CD14-positive monocyte (primary cell): Measurements from ENCODE around the gene EGF. TPM values are rescaled to one million over a fixed set of nuclear protein-coding genes. Genes with fewer than 3 reads are reported as not detected.
A peak's percentile ranks its signal among the peaks of the same experiment; 100 is the strongest.

Source experiments
- DNase-seq, 3 donors: peaks; one replicate each; pipeline ENCODE4 v3.0.0-alpha.2; 2011 to 2022
- H2AFZ ChIP-seq: 2 replicates; pipeline ENCODE4 v1.6.0; 2012; ENCODE audit warnings: mild to moderate bottlenecking, low read depth, low read length, inconsistent platforms; ENCODE audit not compliant: insufficient read depth, poor library complexity, severe bottlenecking
- H3K27ac ChIP-seq, 2 donors: 1 replicate in 1 of 2; 2 replicates in 1 of 2; pipeline ENCODE4 v1.5.1; 2012 to 2013; ENCODE audit warnings: low read length in 2 of 2, control low read depth in 1 of 2, inconsistent platforms in 1 of 2, low read depth in 1 of 2, mild to moderate bottlenecking in 1 of 2
- H3K27me3 ChIP-seq, 2 donors: one replicate each; pipeline versions ENCODE4 v1.6.0 to v1.6.1; 2011 to 2013; ENCODE audit warnings: low read length in 2 of 2; ENCODE audit not compliant: control insufficient read depth in 2 of 2, insufficient read depth in 2 of 2
- H3K36me3 ChIP-seq, 2 donors: replicated peaks in 1 of 2; 1 replicate in 1 of 2; 2 replicates in 1 of 2; pipeline versions ENCODE4 v1.5.1 to v1.6.1; 2012 to 2013; ENCODE audit warnings: low read length in 2 of 2, control low read depth in 1 of 2, inconsistent platforms in 1 of 2, mild to moderate bottlenecking in 1 of 2; ENCODE audit not compliant: insufficient read depth in 2 of 2, control insufficient read depth in 1 of 2
- H3K4me1 ChIP-seq, 2 donors: 1 replicate in 1 of 2; 2 replicates in 1 of 2; pipeline versions ENCODE4 v1.5.1 to v1.6.1; 2012 to 2013; ENCODE audit warnings: low read length in 2 of 2, control low read depth in 1 of 2, inconsistent platforms in 1 of 2, mild to moderate bottlenecking in 1 of 2, moderate library complexity in 1 of 2; ENCODE audit not compliant: insufficient read depth in 2 of 2, control insufficient read depth in 1 of 2
- H3K4me2 ChIP-seq: replicated peaks from 2 replicates; pipeline ENCODE3; 2012; ENCODE audit warnings: low read length, moderate library complexity, mild to moderate bottlenecking; ENCODE audit not compliant: poor library complexity, severe bottlenecking; ENCODE audit errors: extremely low read depth
- H3K4me3 ChIP-seq, 3 experiments: fragments of 200-600 bp in 1 of 3; sonication (generic) in 1 of 3; replicated peaks in 1 of 3; 1 replicate in 2 of 3; 2 replicates in 1 of 3; pipeline ENCODE4 v1.5.1; 2011 to 2013; ENCODE audit warnings: low read length in 3 of 3, mild to moderate bottlenecking in 3 of 3, control low read depth in 2 of 3, low read depth in 2 of 3, inconsistent platforms in 1 of 3, moderate library complexity in 1 of 3
- H3K79me2 ChIP-seq: 2 replicates; pipeline ENCODE4 v1.6.0; 2012; ENCODE audit warnings: mild to moderate bottlenecking, control low read depth, inconsistent platforms, low read length, moderate library complexity; ENCODE audit not compliant: insufficient read depth
- H3K9ac ChIP-seq: 2 replicates; pipeline ENCODE4 v1.6.0; 2017; ENCODE audit warnings: low read length, mild to moderate bottlenecking; ENCODE audit not compliant: insufficient read depth, poor library complexity, severe bottlenecking
- H3K9me3 ChIP-seq, 2 donors: replicated peaks in 1 of 2; 1 replicate in 1 of 2; 2 replicates in 1 of 2; pipeline versions ENCODE4 v1.5.1 to v1.6.1; 2012 to 2013; ENCODE audit warnings: low read length in 2 of 2, control low read depth in 1 of 2; ENCODE audit not compliant: control insufficient read depth in 1 of 2, insufficient read depth in 1 of 2
- H4K20me1 ChIP-seq: 2 replicates; pipeline ENCODE4 v1.6.0; 2012; ENCODE audit warnings: mild to moderate bottlenecking, low read length, control low read depth, moderate library complexity; ENCODE audit not compliant: insufficient read depth
- H3K27ac Mint-ChIP-seq, 7 donors: one replicate each; pipeline ENCODE4 v1.8.0; 2020; ENCODE audit warnings: mild to moderate bottlenecking in 7 of 7, mixed read lengths in 7 of 7, moderate library complexity in 6 of 7, inconsistent platforms in 2 of 7
- H3K27me3 Mint-ChIP-seq, 3 donors: one replicate each; pipeline ENCODE4 v1.8.0; 2021 to 2022; ENCODE audit warnings: low read depth in 3 of 3, mild to moderate bottlenecking in 3 of 3, mixed read lengths in 3 of 3, moderate library complexity in 3 of 3, inconsistent platforms in 1 of 3
- H3K36me3 Mint-ChIP-seq, 2 donors: one replicate each; pipeline ENCODE4 v1.8.0; 2020; ENCODE audit warnings: mixed read lengths in 2 of 2, inconsistent platforms in 1 of 2, mild to moderate bottlenecking in 1 of 2
- H3K4me1 Mint-ChIP-seq: one replicate; pipeline ENCODE4 v1.8.0; 2020; ENCODE audit warnings: mild to moderate bottlenecking, mixed read lengths
- H3K4me3 Mint-ChIP-seq, 2 donors: one replicate each; pipeline ENCODE4 v1.8.0; 2020; ENCODE audit warnings: mild to moderate bottlenecking in 2 of 2, mixed read lengths in 2 of 2, moderate library complexity in 1 of 2
- H3K9me3 Mint-ChIP-seq, 7 donors: one replicate each; pipeline ENCODE4 v1.8.0; 2020 to 2022; ENCODE audit warnings: mixed read lengths in 7 of 7, mild to moderate bottlenecking in 6 of 7, moderate library complexity in 6 of 7, inconsistent platforms in 2 of 7
- WGBS: methylation state at CpG from one replicate; pipeline ENCODE4 v1.1.5; 2013; ENCODE audit warnings: missing lambda C conversion rate; ENCODE audit not compliant: insufficient coverage; 5-methylcytosine and 5-hydroxymethylcytosine counted together
- intact Hi-C, 2 donors: fragments of 100-400 bp; cut with micrococcal nuclease; formaldehyde crosslinking; loops; one replicate each; pipeline versions ENCODE4 v1.15.0 to v1.15.1; 2023
- polyA plus RNA-seq, 3 donors: library from polyadenylated mRNA; depleted of rRNA in 1 of 3; unstranded in 2 of 3; stranded (reverse) in 1 of 3; fragments of 300-500 nt in 2 of 3; fragments of >200 nt in 1 of 3; fragmentation: Illumina TruSeq in 2 of 3; gene quantifications; 1 replicate in 2 of 3; 2 replicates in 1 of 3; pipeline ENCODE4 v1.2.3, GENCODE V29; 2012 to 2021
- TF ChIP-seq, protein P1 (sequence below): fragments of 200-600 bp; IDR thresholded peaks from one replicate; pipeline ENCODE4 v1.8.0; 2022; ENCODE audit warnings: antibody characterized with exemption, mild to moderate bottlenecking

EGF gene
- polyA plus RNA-seq, 3 donors: 0.17 to 4.8 TPM; not detected in 1

DNA sequence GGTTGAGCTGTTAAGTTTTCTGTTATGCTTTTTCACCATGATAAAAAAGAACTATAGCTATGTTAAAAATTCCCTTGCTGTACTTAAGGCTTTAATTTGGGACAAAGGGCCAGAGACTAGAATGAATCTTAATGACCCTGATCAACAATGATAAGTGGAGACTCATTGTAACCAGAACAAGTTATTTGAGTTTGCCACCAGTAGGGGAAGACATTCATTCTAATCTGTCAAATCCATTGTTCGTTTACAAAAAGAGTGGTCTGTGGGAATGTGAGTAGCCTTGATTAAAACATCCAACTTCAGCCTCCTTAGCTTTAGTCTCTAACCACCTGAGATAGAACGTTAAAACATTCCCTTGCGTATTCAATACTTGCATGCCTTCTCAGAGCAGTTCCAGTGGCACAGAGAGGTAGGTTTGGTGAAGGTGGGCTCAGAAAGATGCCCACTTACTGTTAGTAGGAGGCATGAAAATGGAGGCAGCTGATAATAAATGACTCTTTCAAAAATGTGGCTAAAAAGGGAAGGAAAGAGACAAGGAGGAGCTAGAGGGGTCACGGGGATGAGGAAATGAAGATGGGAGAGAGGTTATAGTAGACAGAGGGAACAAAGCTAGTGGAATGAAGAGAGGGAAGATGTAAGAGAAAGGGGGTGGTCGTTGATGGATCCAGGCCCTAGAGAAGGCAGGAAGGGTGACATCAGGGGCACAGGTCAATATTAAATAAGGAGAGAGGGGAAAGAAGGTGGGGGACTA is 66.2 kb downstream of the EGF start:
- H3K27ac Mint-ChIP-seq: peak overlapping the region in 4 of 7 donors; percentile 12 to 53 (median 28)
- no peak overlapping the region for H3K27ac ChIP-seq
- H2AFZ ChIP-seq: peak overlapping the region; percentile 43
- DNase-seq: peak in 2 of 3 donors; percentile 20
- H3K4me2 ChIP-seq: peak overlapping the region; percentile 4
- H3K9me3 Mint-ChIP-seq: peaks cover 0 to 2% (median 0%) of the 10 kb centered on the region in 7 donors
- H3K27me3 Mint-ChIP-seq: peaks cover 0 to 4% (median 3%) of the 10 kb centered on the region in 3 donors
- H3K4me1 Mint-ChIP-seq: peaks cover 16% of the 10 kb centered on the region
- H3K9me3 ChIP-seq: no peaks in the 10 kb centered on the region
- H4K20me1 ChIP-seq: no peaks in the 10 kb centered on the region
- TF ChIP-seq, protein P1, sequence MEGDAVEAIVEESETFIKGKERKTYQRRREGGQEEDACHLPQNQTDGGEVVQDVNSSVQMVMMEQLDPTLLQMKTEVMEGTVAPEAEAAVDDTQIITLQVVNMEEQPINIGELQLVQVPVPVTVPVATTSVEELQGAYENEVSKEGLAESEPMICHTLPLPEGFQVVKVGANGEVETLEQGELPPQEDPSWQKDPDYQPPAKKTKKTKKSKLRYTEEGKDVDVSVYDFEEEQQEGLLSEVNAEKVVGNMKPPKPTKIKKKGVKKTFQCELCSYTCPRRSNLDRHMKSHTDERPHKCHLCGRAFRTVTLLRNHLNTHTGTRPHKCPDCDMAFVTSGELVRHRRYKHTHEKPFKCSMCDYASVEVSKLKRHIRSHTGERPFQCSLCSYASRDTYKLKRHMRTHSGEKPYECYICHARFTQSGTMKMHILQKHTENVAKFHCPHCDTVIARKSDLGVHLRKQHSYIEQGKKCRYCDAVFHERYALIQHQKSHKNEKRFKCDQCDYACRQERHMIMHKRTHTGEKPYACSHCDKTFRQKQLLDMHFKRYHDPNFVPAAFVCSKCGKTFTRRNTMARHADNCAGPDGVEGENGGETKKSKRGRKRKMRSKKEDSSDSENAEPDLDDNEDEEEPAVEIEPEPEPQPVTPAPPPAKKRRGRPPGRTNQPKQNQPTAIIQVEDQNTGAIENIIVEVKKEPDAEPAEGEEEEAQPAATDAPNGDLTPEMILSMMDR: no peak
- H3K79me2 ChIP-seq: no peaks in the 10 kb centered on the region
- H3K4me1 ChIP-seq: peaks cover 13 to 17% of the 10 kb centered on the region in 2 donors
- peak overlapping the region in 1 of 3 experiments; percentile 24 for H3K4me3 ChIP-seq
- no peaks in the 10 kb centered on the region for H3K36me3 Mint-ChIP-seq
- intact Hi-C loops: loop anchor here in 1 of 2 donors (10.0 kb wide), 1 partner anchor 554 kb away; no protein-coding TSS in a partner anchor
- H3K36me3 ChIP-seq: no peaks in the 10 kb centered on the region
- H3K4me3 Mint-ChIP-seq: peak overlapping the region; percentile 5 to 77
- WGBS: 10% methylated on average over 2 of the region's 5 CpGs
- no peaks in the 10 kb centered on the region for H3K27me3 ChIP-seq
- no peak overlapping the region for H3K9ac ChIP-seq

DNA sequence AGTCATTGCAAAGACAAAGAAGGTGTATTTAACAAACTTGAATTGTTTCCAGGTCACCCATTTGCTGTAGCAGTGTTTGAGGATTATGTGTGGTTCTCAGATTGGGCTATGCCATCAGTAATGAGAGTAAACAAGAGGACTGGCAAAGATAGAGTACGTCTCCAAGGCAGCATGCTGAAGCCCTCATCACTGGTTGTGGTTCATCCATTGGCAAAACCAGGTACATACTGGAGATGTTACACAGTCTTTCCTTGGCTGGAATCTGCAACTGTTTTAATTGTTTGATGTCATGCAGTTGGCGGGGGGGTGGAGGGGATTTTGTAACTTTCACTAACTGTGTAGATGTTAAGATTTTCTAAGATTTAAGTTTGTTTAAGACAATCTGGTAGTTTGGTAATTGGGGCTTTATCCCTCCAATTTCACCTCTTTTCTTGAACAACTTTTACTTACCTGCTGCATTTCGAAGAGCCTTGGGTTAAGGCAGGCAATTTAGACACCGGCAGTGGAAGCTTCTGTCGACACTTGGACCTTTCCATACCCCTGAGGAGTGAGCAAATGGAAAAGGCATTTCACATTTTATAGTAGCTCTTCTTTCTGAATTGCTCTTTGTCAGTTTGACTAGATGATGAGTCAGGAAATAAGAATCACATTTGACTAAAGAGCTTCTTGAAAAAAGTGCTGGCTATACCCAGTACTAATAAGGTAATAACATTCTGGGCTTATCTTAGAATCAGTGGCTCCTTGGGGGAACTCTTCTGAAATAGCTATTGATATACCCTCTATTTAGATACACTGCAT is 67.4 kb downstream of the EGF start:
- Mint-ChIP-seq H3K27me3 (peaks cover 0 to 3% (median 0%) of the 10 kb centered on the region in 3 donors), H3K27ac (no peak overlapping the region), H3K4me3 (no peak overlapping the region), H3K9me3 (peaks cover 0 to 2% (median 0%) of the 10 kb centered on the region in 7 donors), H3K4me1 (peaks cover 18% of the 10 kb centered on the region), H3K36me3 (no peaks in the 10 kb centered on the region)
- no peak overlapping the region for H3K4me3 ChIP-seq
- H3K4me1 ChIP-seq: peaks cover 13 to 21% of the 10 kb centered on the region in 2 donors
- H3K4me2 ChIP-seq: no peak overlapping the region
- no peaks in the 10 kb centered on the region for H3K36me3 ChIP-seq
- H3K9ac ChIP-seq: no peak overlapping the region
- no peak overlapping the region for H2AFZ ChIP-seq
- no peaks in the 10 kb centered on the region for H3K9me3 ChIP-seq
- H4K20me1 ChIP-seq: no peaks in the 10 kb centered on the region
- 100% methylated on average over 1 of the region's 5 CpGs for WGBS
- H3K27me3 ChIP-seq: no peaks in the 10 kb centered on the region
- TF ChIP-seq, protein P1: no peak
- no peaks in the 10 kb centered on the region for H3K79me2 ChIP-seq
- intact Hi-C loops: loop anchor here in 1 of 2 donors (10.0 kb wide), 1 partner anchor 555 kb away; no protein-coding TSS in a partner anchor
- no peak for DNase-seq
- no peak overlapping the region for H3K27ac ChIP-seq
